HEK293T (cell line): ENCODE measurements around the gene FUT4.

Source experiments
- FOXA1 ChIP-seq: fragments of 450-650 bp; IDR thresholded peaks from 2 replicates; pipeline ENCODE4 v1.6.1; 2016; ENCODE audit warnings: mild to moderate bottlenecking
- FOXM1 ChIP-seq: fragments of 450-650 bp; IDR thresholded peaks from 2 replicates; pipeline ENCODE4 v1.6.1; 2017; ENCODE audit warnings: mild to moderate bottlenecking, borderline replicate concordance
- SP1 ChIP-seq: fragments of 450-650 bp; IDR thresholded peaks from 2 replicates; pipeline ENCODE4 v1.6.1; 2017
- TARDBP ChIP-seq: fragments of 450-650 bp; IDR thresholded peaks from 2 replicates; pipeline ENCODE4 v1.6.1; 2016
- TF ChIP-seq, protein P1 (sequence below): fragments of 450-650 bp; IDR thresholded peaks from 2 replicates; pipeline ENCODE4 v1.6.1; 2016

DNA sequence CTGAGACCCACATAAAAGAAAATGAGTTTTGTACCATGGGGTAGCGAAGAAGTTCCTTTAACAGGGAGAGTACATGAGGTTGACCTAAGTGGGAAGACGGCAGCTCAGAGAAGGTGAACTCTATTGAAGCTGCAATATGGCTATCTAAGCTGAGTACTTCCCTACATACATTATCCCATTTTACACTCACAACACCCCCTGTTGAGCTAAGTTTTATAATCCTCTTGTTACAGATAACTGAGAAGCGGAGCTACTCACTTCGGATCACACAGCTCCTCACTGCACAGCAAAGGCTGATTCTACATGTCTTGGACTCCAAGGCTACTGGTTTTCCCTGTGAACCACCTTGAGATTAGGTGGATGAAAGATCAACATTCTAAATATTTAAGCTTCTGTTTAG is 15.2 kb downstream of the FUT4 start:
- TF ChIP-seq, protein P1, sequence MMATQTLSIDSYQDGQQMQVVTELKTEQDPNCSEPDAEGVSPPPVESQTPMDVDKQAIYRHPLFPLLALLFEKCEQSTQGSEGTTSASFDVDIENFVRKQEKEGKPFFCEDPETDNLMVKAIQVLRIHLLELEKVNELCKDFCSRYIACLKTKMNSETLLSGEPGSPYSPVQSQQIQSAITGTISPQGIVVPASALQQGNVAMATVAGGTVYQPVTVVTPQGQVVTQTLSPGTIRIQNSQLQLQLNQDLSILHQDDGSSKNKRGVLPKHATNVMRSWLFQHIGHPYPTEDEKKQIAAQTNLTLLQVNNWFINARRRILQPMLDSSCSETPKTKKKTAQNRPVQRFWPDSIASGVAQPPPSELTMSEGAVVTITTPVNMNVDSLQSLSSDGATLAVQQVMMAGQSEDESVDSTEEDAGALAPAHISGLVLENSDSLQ, result no peak
- no peak for TF ChIP-seq FOXM1
- no peak for TF ChIP-seq TARDBP
- no peak for TF ChIP-seq SP1
- TF ChIP-seq FOXA1, result no peak
